HCT116 (cell line): ENCODE results near the gene LIMD2. TPM values are rescaled to one million over a fixed set of nuclear protein-coding genes. Genes with fewer than 3 reads are reported as not detected.

Source experiments
- ATAC-seq: fragments of 200-7000 bp; cut with Tn5 transposase; 2 replicates; pipeline ENCODE4 v1.9.1; 2020; ENCODE audit warnings: mild to moderate bottlenecking, moderate library complexity
- BruUV-seq: library from RNA; stranded (reverse); fragments of 400-500 nt; replicated peaks from 2 replicates; lab custom pipeline; 2021; lab: Mats Ljungman, UMichigan
- CTCF ChIA-PET: fragments of 300-600 bp; sonication (Branson Sonifier 250); formaldehyde crosslinking; loops from one replicate; lab custom pipeline; 2021; ENCODE audit warnings: antibody characterized with exemption; lab: Charles Lee
- POLR2A ChIA-PET: fragments of 300-600, 350-600 bp; sonication (Branson Sonifier 250); formaldehyde crosslinking; loops from one replicate; lab custom pipeline; 2021; ENCODE audit warnings: antibody characterized with exemption; lab: Charles Lee
- RAD21 ChIA-PET, 2 experiments: fragments of 300-600 bp; sonication (Branson Sonifier 250); formaldehyde crosslinking; loops; one replicate each; lab custom pipeline; 2023; ENCODE audit warnings: low total read pairs in 2 of 2; ENCODE audit not compliant: uncharacterized antibody in 2 of 2, unreplicated experiment in 2 of 2, low non-redundant PET in 1 of 2; lab: Charles Lee
- DNase-seq: peaks from one replicate; pipeline ENCODE4 v3.0.0-alpha.2; 2010; ENCODE audit warnings: low read depth, low spot score
- H2AFZ ChIP-seq: fragments of 200-600 bp; shearing (Covaris generic), sonication (generic); 2 replicates; pipeline ENCODE4 v1.6.1; 2017; ENCODE audit warnings: low read depth, mixed run types, mixed read lengths, antibody characterized with exemption, low read length; ENCODE audit not compliant: poor library complexity, severe bottlenecking
- H3K27ac ChIP-seq: 2 replicates; pipeline ENCODE4 v1.5.1; 2012; ENCODE audit warnings: low read depth, low read length
- H3K27me3 ChIP-seq: fragments of 200-600 bp; sonication (generic); 2 replicates; pipeline ENCODE4 v1.6.1; 2016; ENCODE audit warnings: mixed run types, low read length, mixed read lengths; ENCODE audit not compliant: insufficient read depth
- H3K36me3 ChIP-seq, 2 experiments: fragments of 200-500 bp in 1 of 2; fragments of 200-600 bp in 1 of 2; sonication (Bioruptor generic) in 1 of 2; sonication (generic) in 1 of 2; 2 replicates each; pipeline versions ENCODE4 v1.5.1 to v1.6.1; 2014 to 2016; ENCODE audit warnings: low read length in 2 of 2, inconsistent platforms in 1 of 2, mixed read lengths in 1 of 2, mixed run types in 1 of 2; ENCODE audit not compliant: insufficient read depth in 2 of 2, control insufficient read depth in 1 of 2
- H3K4me1 ChIP-seq, 2 experiments: fragments of 200-600 bp in 1 of 2; sonication (generic) in 1 of 2; 2 replicates each; pipeline versions ENCODE4 v1.5.1 to v1.6.1; 2012 to 2017; ENCODE audit warnings: low read length in 2 of 2, inconsistent platforms in 1 of 2, mild to moderate bottlenecking in 1 of 2, mixed read lengths in 1 of 2, mixed run types in 1 of 2, moderate library complexity in 1 of 2; ENCODE audit not compliant: insufficient read depth in 2 of 2, control insufficient read depth in 1 of 2
- H3K4me2 ChIP-seq: fragments of 200-600 bp; sonication (generic); 2 replicates; pipeline ENCODE4 v1.6.1; 2017; ENCODE audit warnings: mixed run types, low read length, mixed read lengths
- H3K4me3 ChIP-seq, 2 experiments: fragments of 200-600 bp in 1 of 2; sonication (generic) in 1 of 2; replicated peaks in 1 of 2; 2 replicates each; pipeline ENCODE4 v1.5.1; 2011 to 2016; ENCODE audit warnings: low read length in 2 of 2, control low read depth in 1 of 2, low read depth in 1 of 2, mild to moderate bottlenecking in 1 of 2, mixed read lengths in 1 of 2, mixed run types in 1 of 2
- H3K79me2 ChIP-seq: fragments of 200-600 bp; sonication (generic); 2 replicates; pipeline ENCODE4 v1.6.1; 2017; ENCODE audit warnings: mild to moderate bottlenecking, mixed run types, low read length, moderate library complexity, mixed read lengths; ENCODE audit not compliant: insufficient read depth
- H3K9ac ChIP-seq: fragments of 200-600 bp; sonication (generic); 2 replicates; pipeline ENCODE4 v1.6.1; 2016; ENCODE audit warnings: low read length, mixed read lengths
- H3K9me2 ChIP-seq: fragments of 200-600 bp; sonication (generic), shearing (Covaris generic); 2 replicates; pipeline ENCODE4 v1.6.1; 2017; ENCODE audit warnings: mixed run types, mild to moderate bottlenecking, moderate library complexity; ENCODE audit not compliant: insufficient read depth
- H3K9me3 ChIP-seq, 2 experiments: fragments of 200-500 bp in 1 of 2; fragments of 200-600 bp in 1 of 2; sonication (Bioruptor generic) in 1 of 2; sonication (generic) in 1 of 2; 2 replicates each; pipeline ENCODE4 v1.6.1; 2014 to 2017; ENCODE audit warnings: low read length in 2 of 2, mixed read lengths in 2 of 2, inconsistent platforms in 1 of 2, low read depth in 1 of 2, mild to moderate bottlenecking in 1 of 2, mixed run types in 1 of 2, moderate library complexity in 1 of 2; ENCODE audit not compliant: control insufficient read depth in 1 of 2, insufficient read depth in 1 of 2
- H4K20me1 ChIP-seq: fragments of 200-600 bp; sonication (generic), shearing (Covaris generic); 2 replicates; pipeline ENCODE4 v1.6.1; 2017; ENCODE audit warnings: mixed run types, mild to moderate bottlenecking, moderate library complexity; ENCODE audit not compliant: insufficient read depth
- CBX3 ChIP-seq: IDR thresholded peaks from 2 replicates; pipeline ENCODE4 v1.6.1; 2012; ENCODE audit warnings: low read depth
- CEBPB ChIP-seq: IDR thresholded peaks from 2 replicates; pipeline ENCODE4 v1.6.1; 2012; ENCODE audit warnings: low read depth
- ELF1 ChIP-seq: IDR thresholded peaks from 2 replicates; pipeline ENCODE4 v1.6.1; 2012; ENCODE audit warnings: low read depth, borderline replicate concordance
- EZH2phosphoT487 ChIP-seq: fragments of 200-600 bp; IDR thresholded peaks from 2 replicates; pipeline ENCODE4 v1.6.1; 2018; ENCODE audit warnings: antibody characterized with exemption, borderline replicate concordance
- FOSL1 ChIP-seq: IDR thresholded peaks from 2 replicates; pipeline ENCODE4 v1.6.1; 2012; ENCODE audit warnings: low read depth
- POLR2AphosphoS5 ChIP-seq: IDR thresholded peaks from 2 replicates; pipeline ENCODE4 v1.6.1; 2011; ENCODE audit warnings: mild to moderate bottlenecking, low read depth, low read length, moderate library complexity
- SIN3A ChIP-seq: IDR thresholded peaks from 2 replicates; pipeline ENCODE4 v1.6.1; 2012; ENCODE audit warnings: low read depth
- SRF ChIP-seq: IDR thresholded peaks from 2 replicates; pipeline ENCODE4 v1.6.1; 2012; ENCODE audit warnings: low read depth
- TCF7L2 ChIP-seq: IDR thresholded peaks from 2 replicates; pipeline ENCODE4 v1.7.0; 2011; ENCODE audit warnings: borderline replicate concordance, inconsistent platforms; ENCODE audit not compliant: insufficient read depth, insufficient read length; ENCODE audit errors: extremely low read depth
- intact Hi-C: fragments of 100-400 bp; cut with micrococcal nuclease; formaldehyde crosslinking; loops from 2 replicates; pipeline ENCODE4 v1.10.0; 2022
- total RNA-seq: library from RNA; stranded (reverse); gene quantifications from one replicate; pipeline ENCODE4 v1.2.1, GENCODE V29; 2021; ENCODE audit not compliant: unreplicated experiment
- TF ChIP-seq, protein P1 (sequence below): IDR thresholded peaks from 2 replicates; pipeline ENCODE4 v1.6.1; 2012
- TF ChIP-seq, protein P2 (sequence below): IDR thresholded peaks from 2 replicates; pipeline ENCODE4 v1.6.1; 2012
- TF ChIP-seq, protein P3 (sequence below), 3 experiments: fragments of 200-600 bp in 1 of 3; sonication (generic) in 1 of 3; IDR thresholded peaks in 2 of 3; conservative IDR thresholded peaks in 1 of 3; 2 replicates each; pipeline ENCODE4 v1.5.1; 2012 to 2017; ENCODE audit warnings: low read depth in 2 of 3, low read length in 2 of 3, antibody characterized with exemption in 1 of 3, borderline replicate concordance in 1 of 3, control low read depth in 1 of 3, mild to moderate bottlenecking in 1 of 3, mixed read lengths in 1 of 3, mixed run types in 1 of 3, moderate library complexity in 1 of 3; ENCODE audit not compliant: insufficient read depth in 1 of 3
- TF ChIP-seq, protein P4 (sequence below): IDR thresholded peaks from 2 replicates; pipeline ENCODE4 v1.6.1; 2012; ENCODE audit warnings: low read depth

The LIMD2 gene
- total RNA-seq, 1 experiment from 2014 or later: 8.4 TPM

DNA sequence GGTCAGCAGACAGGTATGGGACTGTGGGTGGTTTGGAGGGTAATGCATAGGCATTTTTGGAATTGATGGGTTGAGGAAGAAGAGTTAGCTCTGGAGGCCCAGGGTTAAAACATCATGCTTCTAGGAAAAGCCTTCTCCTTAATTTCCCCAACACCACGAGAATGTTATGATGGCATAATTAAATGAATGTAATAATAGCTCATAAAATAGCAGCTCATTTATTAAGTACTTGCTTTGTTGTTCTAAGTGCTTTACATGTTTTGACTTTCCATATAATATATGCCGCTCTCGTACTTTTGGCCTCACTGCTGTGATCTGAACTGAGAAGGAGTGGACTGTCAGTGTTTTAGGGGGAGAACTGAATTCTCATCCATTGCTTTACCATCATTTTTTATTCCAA, 14.3 kb downstream of the LIMD2 start:
- ChIA-PET RAD21 (no interaction called here), POLR2A (no interaction called here), CTCF (no interaction called here)
- Histone ChIP-seq H3K9me3 (no peaks in the 10 kb centered on the region), H3K4me2 (no peak overlapping the region), H3K27ac (no peak overlapping the region), H3K36me3 (peaks cover 0 to 3% of the 10 kb centered on the region in 2 experiments; a peak in 1 of 4 replicates), H4K20me1 (no peaks in the 10 kb centered on the region), H3K9ac (no peak overlapping the region), H3K4me3 (no peak overlapping the region), H3K27me3 (no peaks in the 10 kb centered on the region), H3K79me2 (no peaks in the 10 kb centered on the region), H2AFZ (no peak overlapping the region), H3K4me1 (no peaks in the 10 kb centered on the region), H3K9me2 (no peaks in the 10 kb centered on the region)
- intact Hi-C loops: no loop called here
- no peak for ATAC-seq
- no TSS peak for BruUV-seq
- no peak for DNase-seq
- TF ChIP-seq ELF1 (no peak), FOSL1 (no peak), SRF (no peak), CBX3 (no peak), TCF7L2 (no peak), CEBPB (no peak), POLR2AphosphoS5 (no peak), SIN3A (no peak), EZH2phosphoT487 (no peak)
- TF ChIP-seq, protein P1, sequence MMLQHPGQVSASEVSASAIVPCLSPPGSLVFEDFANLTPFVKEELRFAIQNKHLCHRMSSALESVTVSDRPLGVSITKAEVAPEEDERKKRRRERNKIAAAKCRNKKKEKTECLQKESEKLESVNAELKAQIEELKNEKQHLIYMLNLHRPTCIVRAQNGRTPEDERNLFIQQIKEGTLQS: no peak
- TF ChIP-seq, protein P2, sequence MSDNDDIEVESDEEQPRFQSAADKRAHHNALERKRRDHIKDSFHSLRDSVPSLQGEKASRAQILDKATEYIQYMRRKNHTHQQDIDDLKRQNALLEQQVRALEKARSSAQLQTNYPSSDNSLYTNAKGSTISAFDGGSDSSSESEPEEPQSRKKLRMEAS: no peak
- TF ChIP-seq, protein P3, sequence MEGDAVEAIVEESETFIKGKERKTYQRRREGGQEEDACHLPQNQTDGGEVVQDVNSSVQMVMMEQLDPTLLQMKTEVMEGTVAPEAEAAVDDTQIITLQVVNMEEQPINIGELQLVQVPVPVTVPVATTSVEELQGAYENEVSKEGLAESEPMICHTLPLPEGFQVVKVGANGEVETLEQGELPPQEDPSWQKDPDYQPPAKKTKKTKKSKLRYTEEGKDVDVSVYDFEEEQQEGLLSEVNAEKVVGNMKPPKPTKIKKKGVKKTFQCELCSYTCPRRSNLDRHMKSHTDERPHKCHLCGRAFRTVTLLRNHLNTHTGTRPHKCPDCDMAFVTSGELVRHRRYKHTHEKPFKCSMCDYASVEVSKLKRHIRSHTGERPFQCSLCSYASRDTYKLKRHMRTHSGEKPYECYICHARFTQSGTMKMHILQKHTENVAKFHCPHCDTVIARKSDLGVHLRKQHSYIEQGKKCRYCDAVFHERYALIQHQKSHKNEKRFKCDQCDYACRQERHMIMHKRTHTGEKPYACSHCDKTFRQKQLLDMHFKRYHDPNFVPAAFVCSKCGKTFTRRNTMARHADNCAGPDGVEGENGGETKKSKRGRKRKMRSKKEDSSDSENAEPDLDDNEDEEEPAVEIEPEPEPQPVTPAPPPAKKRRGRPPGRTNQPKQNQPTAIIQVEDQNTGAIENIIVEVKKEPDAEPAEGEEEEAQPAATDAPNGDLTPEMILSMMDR (IDR thresholded peaks at IDR 0.05 in 2 of 3, conservative IDR thresholded peaks at IDR 0.05 in 1 of 3; ENCODE audit: borderline replicate concordance in 1 of 3, insufficient read depth in 1 of 3, low read depth in 2 of 3, low read length in 2 of 3): no peak
- TF ChIP-seq, protein P4, sequence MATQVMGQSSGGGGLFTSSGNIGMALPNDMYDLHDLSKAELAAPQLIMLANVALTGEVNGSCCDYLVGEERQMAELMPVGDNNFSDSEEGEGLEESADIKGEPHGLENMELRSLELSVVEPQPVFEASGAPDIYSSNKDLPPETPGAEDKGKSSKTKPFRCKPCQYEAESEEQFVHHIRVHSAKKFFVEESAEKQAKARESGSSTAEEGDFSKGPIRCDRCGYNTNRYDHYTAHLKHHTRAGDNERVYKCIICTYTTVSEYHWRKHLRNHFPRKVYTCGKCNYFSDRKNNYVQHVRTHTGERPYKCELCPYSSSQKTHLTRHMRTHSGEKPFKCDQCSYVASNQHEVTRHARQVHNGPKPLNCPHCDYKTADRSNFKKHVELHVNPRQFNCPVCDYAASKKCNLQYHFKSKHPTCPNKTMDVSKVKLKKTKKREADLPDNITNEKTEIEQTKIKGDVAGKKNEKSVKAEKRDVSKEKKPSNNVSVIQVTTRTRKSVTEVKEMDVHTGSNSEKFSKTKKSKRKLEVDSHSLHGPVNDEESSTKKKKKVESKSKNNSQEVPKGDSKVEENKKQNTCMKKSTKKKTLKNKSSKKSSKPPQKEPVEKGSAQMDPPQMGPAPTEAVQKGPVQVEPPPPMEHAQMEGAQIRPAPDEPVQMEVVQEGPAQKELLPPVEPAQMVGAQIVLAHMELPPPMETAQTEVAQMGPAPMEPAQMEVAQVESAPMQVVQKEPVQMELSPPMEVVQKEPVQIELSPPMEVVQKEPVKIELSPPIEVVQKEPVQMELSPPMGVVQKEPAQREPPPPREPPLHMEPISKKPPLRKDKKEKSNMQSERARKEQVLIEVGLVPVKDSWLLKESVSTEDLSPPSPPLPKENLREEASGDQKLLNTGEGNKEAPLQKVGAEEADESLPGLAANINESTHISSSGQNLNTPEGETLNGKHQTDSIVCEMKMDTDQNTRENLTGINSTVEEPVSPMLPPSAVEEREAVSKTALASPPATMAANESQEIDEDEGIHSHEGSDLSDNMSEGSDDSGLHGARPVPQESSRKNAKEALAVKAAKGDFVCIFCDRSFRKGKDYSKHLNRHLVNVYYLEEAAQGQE: no peak
